Measurements from ENCODE around the gene STX16. TPM values are rescaled to one million over a fixed set of nuclear protein-coding genes. Genes with fewer than 3 reads are reported as not detected.

Gene STX16
- total RNA-seq, 3 donors from 2014 or later = 42.2 to 70.4 (median 43.1) TPM

GRCh38 chr20:58611236-58612030 is 39.6 kb upstream of the STX16 start:
- no peak overlapping the region for H3K4me3 ChIP-seq
- TF ChIP-seq, protein P1, sequence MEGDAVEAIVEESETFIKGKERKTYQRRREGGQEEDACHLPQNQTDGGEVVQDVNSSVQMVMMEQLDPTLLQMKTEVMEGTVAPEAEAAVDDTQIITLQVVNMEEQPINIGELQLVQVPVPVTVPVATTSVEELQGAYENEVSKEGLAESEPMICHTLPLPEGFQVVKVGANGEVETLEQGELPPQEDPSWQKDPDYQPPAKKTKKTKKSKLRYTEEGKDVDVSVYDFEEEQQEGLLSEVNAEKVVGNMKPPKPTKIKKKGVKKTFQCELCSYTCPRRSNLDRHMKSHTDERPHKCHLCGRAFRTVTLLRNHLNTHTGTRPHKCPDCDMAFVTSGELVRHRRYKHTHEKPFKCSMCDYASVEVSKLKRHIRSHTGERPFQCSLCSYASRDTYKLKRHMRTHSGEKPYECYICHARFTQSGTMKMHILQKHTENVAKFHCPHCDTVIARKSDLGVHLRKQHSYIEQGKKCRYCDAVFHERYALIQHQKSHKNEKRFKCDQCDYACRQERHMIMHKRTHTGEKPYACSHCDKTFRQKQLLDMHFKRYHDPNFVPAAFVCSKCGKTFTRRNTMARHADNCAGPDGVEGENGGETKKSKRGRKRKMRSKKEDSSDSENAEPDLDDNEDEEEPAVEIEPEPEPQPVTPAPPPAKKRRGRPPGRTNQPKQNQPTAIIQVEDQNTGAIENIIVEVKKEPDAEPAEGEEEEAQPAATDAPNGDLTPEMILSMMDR (IDR thresholded peaks at IDR 0.05) = no peak
- H3K4me1 ChIP-seq (ENCODE audit: low read depth) = no peaks in the 10 kb centered on the region
- ATAC-seq (no peak), DNase-seq (no peak)
- H3K36me3 ChIP-seq (ENCODE audit: low read depth) = no peaks in the 10 kb centered on the region
- intact Hi-C loops (cut with DNase I, micrococcal nuclease) = no loop called here
- no peaks in the 10 kb centered on the region for H3K9me3 ChIP-seq

DNA sequence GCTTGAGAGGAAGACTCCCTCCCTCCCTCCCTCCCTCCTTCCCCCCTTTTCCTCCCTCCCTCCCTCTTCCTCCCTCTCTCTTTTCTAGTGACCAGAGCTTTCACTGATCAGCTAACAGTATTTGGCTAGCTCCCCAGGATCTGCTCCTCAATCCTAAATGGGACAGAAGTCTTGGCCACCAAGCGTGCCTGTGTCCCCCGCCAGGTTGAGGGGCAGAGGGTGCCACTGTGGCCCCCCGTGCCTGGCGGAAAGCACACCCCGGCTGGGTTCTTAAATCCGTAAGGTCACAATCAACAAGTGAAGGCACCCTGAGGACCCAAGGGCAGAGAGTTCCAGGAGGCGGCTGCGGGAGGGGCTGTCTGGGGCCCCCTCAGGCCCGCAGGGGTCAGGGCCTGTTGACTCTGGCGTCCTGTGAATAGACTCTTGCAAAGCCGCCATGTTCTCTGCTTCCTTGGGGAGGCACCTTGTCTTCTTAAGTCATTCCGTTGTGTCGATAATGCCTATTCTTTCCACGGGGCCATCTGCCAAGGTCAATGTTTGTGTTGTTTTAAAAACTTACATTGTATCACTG is 38.9 kb upstream of the STX16 start:
- DNase-seq (no peak), ATAC-seq (no peak)
- no peaks in the 10 kb centered on the region for H3K4me1 ChIP-seq (ENCODE audit: low read depth)
- TF ChIP-seq, protein P1 (IDR thresholded peaks at IDR 0.05) = no peak
- H3K36me3 ChIP-seq (ENCODE audit: low read depth) = no peaks in the 10 kb centered on the region
- intact Hi-C loops (cut with DNase I, micrococcal nuclease) = no loop called here
- no peak overlapping the region for H3K4me3 ChIP-seq
- H3K9me3 ChIP-seq = no peaks in the 10 kb centered on the region

DNA sequence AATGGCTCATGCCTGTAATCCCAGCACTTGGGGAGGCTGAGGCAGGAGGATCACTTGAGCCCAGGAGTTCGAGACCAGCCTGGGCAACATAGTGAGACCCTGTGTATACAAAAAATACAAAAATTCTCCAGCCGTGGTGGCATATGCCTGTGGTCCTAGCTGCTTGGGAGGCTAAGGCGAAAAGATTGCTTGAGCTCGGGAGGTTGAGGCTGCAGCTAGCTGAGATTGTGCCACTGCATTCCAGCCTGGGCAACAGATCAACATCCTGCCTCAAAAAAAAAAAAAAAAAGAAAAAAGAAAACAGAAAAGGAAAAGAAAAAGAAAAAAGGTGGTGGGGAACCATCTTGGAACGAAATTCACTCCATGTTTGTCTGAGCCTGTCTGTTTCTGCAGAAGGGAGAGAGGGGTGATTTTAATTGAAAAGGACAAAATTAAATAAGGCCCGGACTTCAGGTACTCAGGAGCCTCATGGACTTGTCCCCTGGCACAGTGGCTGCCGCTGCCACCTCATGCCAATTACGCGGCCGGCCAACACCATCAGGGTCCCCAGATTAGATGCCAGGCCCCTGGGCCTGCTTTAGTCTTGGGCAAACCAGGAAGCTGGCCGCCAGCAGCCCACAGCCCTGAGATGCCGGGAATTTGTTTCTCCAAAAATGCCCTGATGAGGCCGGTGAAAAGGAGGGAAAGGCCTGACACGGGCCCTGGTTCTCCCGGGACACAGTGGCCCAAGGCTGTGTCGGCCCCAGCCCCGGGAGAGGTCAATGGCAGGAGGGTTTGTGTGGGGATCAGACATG is 37.8 kb upstream of the STX16 start:
- H3K36me3 ChIP-seq (ENCODE audit: low read depth) = no peaks in the 10 kb centered on the region
- no peak overlapping the region for H3K4me3 ChIP-seq
- H3K9me3 ChIP-seq = no peaks in the 10 kb centered on the region
- intact Hi-C loops (cut with DNase I, micrococcal nuclease) = no loop called here
- TF ChIP-seq, protein P1 (IDR thresholded peaks at IDR 0.05) = no peak
- no peak for DNase-seq
- no peak for ATAC-seq
- no peaks in the 10 kb centered on the region for H3K4me1 ChIP-seq (ENCODE audit: low read depth)

- Histone ChIP-seq H3K4me3 (no peak overlapping the region), H3K4me1 (ENCODE audit: low read depth) (no peaks in the 10 kb centered on the region), H3K36me3 (ENCODE audit: low read depth) (no peaks in the 10 kb centered on the region), H3K9me3 (no peaks in the 10 kb centered on the region)
- TF ChIP-seq, protein P1 (IDR thresholded peaks at IDR 0.05) = no peak
- ATAC-seq (no peak), DNase-seq (no peak)
- intact Hi-C loops (cut with DNase I, micrococcal nuclease) = no loop called here
These were observed 36.7 kb upstream of the STX16 start for GRCh38 chr20:58614366-58614765.

DNA sequence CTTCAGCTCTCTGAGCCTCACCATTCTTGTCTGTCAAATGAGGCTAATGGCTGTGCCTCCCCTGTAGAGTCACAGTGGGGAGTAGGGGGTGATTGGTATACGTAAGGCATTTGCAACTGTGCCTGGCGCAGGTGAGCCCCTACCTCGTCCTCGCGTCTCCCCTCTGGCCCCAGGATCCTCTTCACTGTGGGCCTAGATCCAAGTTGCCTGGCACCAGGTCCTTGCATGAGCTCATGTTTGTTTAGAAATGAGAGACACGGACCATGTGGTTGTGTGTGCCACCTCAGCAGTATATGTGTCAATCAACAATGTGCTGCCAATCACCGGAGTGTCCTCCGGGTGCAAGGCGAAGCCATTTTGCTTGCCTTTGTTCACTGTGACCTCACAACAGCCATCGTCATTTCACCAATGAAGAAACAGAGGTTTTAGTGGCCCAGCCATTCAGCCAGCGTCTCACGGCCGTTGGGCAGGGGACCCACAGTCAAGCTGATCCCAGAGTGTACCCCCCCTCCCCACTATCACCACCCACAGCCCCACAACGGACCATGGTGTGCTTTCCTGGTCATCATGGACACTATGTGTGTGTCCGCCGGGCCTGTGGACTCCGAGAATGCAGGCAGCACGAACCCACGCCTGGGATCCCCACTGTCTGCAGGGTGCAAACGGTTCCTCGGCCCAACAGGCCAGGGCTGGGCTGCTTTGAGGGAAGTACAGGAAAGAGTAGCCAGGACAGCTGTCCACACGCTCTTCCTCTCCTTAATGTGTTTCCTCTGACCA is 35.9 kb upstream of the STX16 start:
- no peak overlapping the region for H3K4me3 ChIP-seq
- intact Hi-C loops (cut with DNase I, micrococcal nuclease) = no loop called here
- ATAC-seq (no peak), DNase-seq (no peak)
- no peaks in the 10 kb centered on the region for H3K9me3 ChIP-seq
- no peaks in the 10 kb centered on the region for H3K36me3 ChIP-seq (ENCODE audit: low read depth)
- no peaks in the 10 kb centered on the region for H3K4me1 ChIP-seq (ENCODE audit: low read depth)
- TF ChIP-seq, protein P1 (IDR thresholded peaks at IDR 0.05) = no peak
